K562 (cell line): ENCODE data around the gene ERAP2.

Experiments
- FOXJ3 ChIP-seq: sonication (generic); formaldehyde crosslinking; IDR thresholded peaks from 2 replicates; pipeline ENCODE4 v1.4.0; 2020; ENCODE audit warnings: mild to moderate bottlenecking, missing genetic modification reagents
- MAFF ChIP-seq: IDR thresholded peaks from 2 replicates; pipeline ENCODE4 v1.6.1; 2012; ENCODE audit warnings: low read length, improper control_type of control experiment
- OTX1 ChIP-seq: fragments of 450-650 bp; formaldehyde crosslinking; IDR thresholded peaks from 2 replicates; pipeline ENCODE4 v1.4.0; 2022; ENCODE audit warnings: mild to moderate bottlenecking
- PHF21A ChIP-seq: fragments of 450-650 bp; IDR thresholded peaks from 2 replicates; pipeline ENCODE4 v1.6.1; 2017; ENCODE audit warnings: low read depth, borderline replicate concordance
- TOE1 ChIP-seq, 2 experiments: fragments of 450-650 bp in 1 of 2; sonication (generic) in 1 of 2; formaldehyde crosslinking in 1 of 2; IDR thresholded peaks; 2 replicates each; pipeline versions ENCODE4 v1.7.1 to v1.8.0; 2016 to 2022; ENCODE audit warnings: borderline replicate concordance in 2 of 2, mild to moderate bottlenecking in 2 of 2, antibody characterized with exemption in 1 of 2, inconsistent platforms in 1 of 2, low read depth in 1 of 2, missing genetic modification reagents in 1 of 2, moderate library complexity in 1 of 2
- ZNF76 ChIP-seq: fragments of 250-450 bp; sonication (Bioruptor Pico); IDR thresholded peaks from 2 replicates; pipeline ENCODE4 v1.4.0; 2020; ENCODE audit warnings: mild to moderate bottlenecking, moderate library complexity, borderline replicate concordance
- TF ChIP-seq, protein P1 (sequence below): fragments of 250-450 bp; sonication (Bioruptor Pico); IDR thresholded peaks from 2 replicates; pipeline ENCODE4 v1.5.0; 2021
- TF ChIP-seq, protein P2 (sequence below), 3 experiments: IDR thresholded peaks in 2 of 3; conservative IDR thresholded peaks in 1 of 3; 2 replicates each; pipeline ENCODE4 v1.5.1; 2011 to 2012; ENCODE audit warnings: low read length in 3 of 3, mild to moderate bottlenecking in 3 of 3, control low read depth in 2 of 3, improper control_type of control experiment in 1 of 3, inconsistent platforms in 1 of 3, low read depth in 1 of 3, mixed read lengths in 1 of 3, moderate library complexity in 1 of 3; ENCODE audit not compliant: insufficient read depth in 2 of 3

DNA sequence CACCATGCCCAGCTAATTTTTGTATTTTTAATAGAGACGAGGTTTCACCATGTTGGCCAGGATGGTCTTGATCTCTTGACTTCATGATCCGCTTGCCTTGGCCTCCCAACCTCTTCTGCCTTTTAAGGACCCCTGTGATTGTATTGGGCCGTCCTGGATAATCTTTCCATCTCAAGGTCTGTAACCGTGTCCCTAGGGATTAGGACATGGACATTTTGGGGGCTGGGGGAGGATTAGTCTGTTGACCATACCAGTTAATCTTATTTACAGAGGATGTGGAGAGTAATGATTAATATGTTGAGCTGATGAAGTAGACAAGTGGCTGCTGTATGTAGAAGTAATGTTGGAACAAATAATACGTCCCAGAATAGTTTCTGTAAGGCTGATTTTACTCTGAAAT lies 82.7 kb downstream of the ERAP2 start:
- TF ChIP-seq TOE1 (IDR thresholded peaks at IDR 0.05; ENCODE audit: borderline replicate concordance) (no peak), TOE1 (CRISPR knock-in tag; IDR thresholded peaks at IDR 0.05; ENCODE audit: borderline replicate concordance, low read depth) (no peak), ZNF76 (no peak), OTX1 (CRISPR knock-in tag) (no peak), FOXJ3 (CRISPR knock-in tag) (no peak), MAFF (no peak), PHF21A (no peak)
- TF ChIP-seq, protein P1, sequence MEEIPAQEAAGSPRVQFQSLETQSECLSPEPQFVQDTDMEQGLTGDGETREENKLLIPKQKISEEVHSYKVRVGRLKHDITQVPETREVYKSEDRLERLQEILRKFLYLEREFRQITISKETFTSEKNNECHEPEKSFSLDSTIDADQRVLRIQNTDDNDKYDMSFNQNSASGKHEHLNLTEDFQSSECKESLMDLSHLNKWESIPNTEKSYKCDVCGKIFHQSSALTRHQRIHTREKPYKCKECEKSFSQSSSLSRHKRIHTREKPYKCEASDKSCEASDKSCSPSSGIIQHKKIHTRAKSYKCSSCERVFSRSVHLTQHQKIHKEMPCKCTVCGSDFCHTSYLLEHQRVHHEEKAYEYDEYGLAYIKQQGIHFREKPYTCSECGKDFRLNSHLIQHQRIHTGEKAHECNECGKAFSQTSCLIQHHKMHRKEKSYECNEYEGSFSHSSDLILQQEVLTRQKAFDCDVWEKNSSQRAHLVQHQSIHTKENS (CRISPR knock-in tag): no peak
- TF ChIP-seq, protein P2, sequence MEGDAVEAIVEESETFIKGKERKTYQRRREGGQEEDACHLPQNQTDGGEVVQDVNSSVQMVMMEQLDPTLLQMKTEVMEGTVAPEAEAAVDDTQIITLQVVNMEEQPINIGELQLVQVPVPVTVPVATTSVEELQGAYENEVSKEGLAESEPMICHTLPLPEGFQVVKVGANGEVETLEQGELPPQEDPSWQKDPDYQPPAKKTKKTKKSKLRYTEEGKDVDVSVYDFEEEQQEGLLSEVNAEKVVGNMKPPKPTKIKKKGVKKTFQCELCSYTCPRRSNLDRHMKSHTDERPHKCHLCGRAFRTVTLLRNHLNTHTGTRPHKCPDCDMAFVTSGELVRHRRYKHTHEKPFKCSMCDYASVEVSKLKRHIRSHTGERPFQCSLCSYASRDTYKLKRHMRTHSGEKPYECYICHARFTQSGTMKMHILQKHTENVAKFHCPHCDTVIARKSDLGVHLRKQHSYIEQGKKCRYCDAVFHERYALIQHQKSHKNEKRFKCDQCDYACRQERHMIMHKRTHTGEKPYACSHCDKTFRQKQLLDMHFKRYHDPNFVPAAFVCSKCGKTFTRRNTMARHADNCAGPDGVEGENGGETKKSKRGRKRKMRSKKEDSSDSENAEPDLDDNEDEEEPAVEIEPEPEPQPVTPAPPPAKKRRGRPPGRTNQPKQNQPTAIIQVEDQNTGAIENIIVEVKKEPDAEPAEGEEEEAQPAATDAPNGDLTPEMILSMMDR (IDR thresholded peaks at IDR 0.05 in 2 of 3, conservative IDR thresholded peaks at IDR 0.05 in 1 of 3; ENCODE audit: insufficient read depth in 2 of 3, low read depth in 1 of 3, low read length in 3 of 3): no peak
